Common myeloid progenitor, CD34-positive (primary cell): ENCODE results near the gene CYTL1.

Experiments used
- CTCF ChIA-PET: fragments of 350-600 bp; sonication (Branson Sonifier 250); formaldehyde crosslinking; loops from one replicate; lab custom pipeline; 2021; ENCODE audit warnings: antibody characterized with exemption; lab: Charles Lee
- POLR2A ChIA-PET: fragments of 350-600 bp; sonication (Branson Sonifier 250); formaldehyde crosslinking; loops from one replicate; lab custom pipeline; 2021; ENCODE audit warnings: antibody characterized with exemption; lab: Charles Lee
- DNase-seq, 3 donors: peaks; one replicate each; pipeline versions ENCODE4 v3.0.0 to v3.0.0-alpha.2; 2013
- H3K27ac ChIP-seq, 2 experiments: 1 replicate in 1 of 2; 2 replicates in 1 of 2; pipeline ENCODE4 v1.7.0; 2013; ENCODE audit warnings: inconsistent platforms in 2 of 2, low read length in 2 of 2, mild to moderate bottlenecking in 2 of 2, low read depth in 1 of 2, moderate library complexity in 1 of 2; ENCODE audit not compliant: severe bottlenecking in 2 of 2, insufficient read depth in 1 of 2, poor library complexity in 1 of 2
- H3K27me3 ChIP-seq, 5 experiments: replicated peaks in 2 of 5; 1 replicate in 3 of 5; 2 replicates in 2 of 5; pipeline versions ENCODE4 v1.6.1 to v1.7.0; 2013; ENCODE audit warnings: low read length in 4 of 5, mild to moderate bottlenecking in 2 of 5, moderate library complexity in 2 of 5, inconsistent platforms in 1 of 5; ENCODE audit not compliant: insufficient read depth in 5 of 5, control insufficient read depth in 4 of 5
- H3K36me3 ChIP-seq, 4 experiments: 1 replicate in 2 of 4; 2 replicates in 2 of 4; pipeline versions ENCODE4 v1.6.1 to v1.7.0; 2013; ENCODE audit warnings: low read length in 3 of 4, control low read depth in 1 of 4, mild to moderate bottlenecking in 1 of 4; ENCODE audit not compliant: control insufficient read depth in 4 of 4, insufficient read depth in 4 of 4
- H3K4me1 ChIP-seq, 4 experiments: 1 replicate in 3 of 4; 2 replicates in 1 of 4; pipeline versions ENCODE4 v1.6.1 to v1.7.1; 2013; ENCODE audit warnings: low read length in 3 of 4, mild to moderate bottlenecking in 3 of 4, control low read depth in 1 of 4, inconsistent platforms in 1 of 4, moderate library complexity in 1 of 4; ENCODE audit not compliant: control insufficient read depth in 4 of 4, insufficient read depth in 4 of 4; ENCODE audit errors: control extremely low read depth in 1 of 4
- H3K4me3 ChIP-seq, 7 experiments: 1 replicate in 4 of 7; 2 replicates in 3 of 7; pipeline versions ENCODE4 v1.5.1 to v1.7.0; 2013; ENCODE audit warnings: mild to moderate bottlenecking in 7 of 7, low read length in 6 of 7, moderate library complexity in 6 of 7, inconsistent platforms in 2 of 7, low read depth in 2 of 7, control low read depth in 1 of 7; ENCODE audit not compliant: insufficient read depth in 4 of 7, control insufficient read depth in 1 of 7; ENCODE audit errors: extremely low read depth in 1 of 7
- H3K9me3 ChIP-seq, 5 experiments: 1 replicate in 4 of 5; 2 replicates in 1 of 5; pipeline versions ENCODE4 v1.6.1 to v1.7.1; 2013; ENCODE audit warnings: low read length in 4 of 5, mild to moderate bottlenecking in 2 of 5, inconsistent platforms in 1 of 5, low read depth in 1 of 5, moderate library complexity in 1 of 5; ENCODE audit not compliant: control insufficient read depth in 4 of 5, insufficient read depth in 2 of 5; ENCODE audit errors: control extremely low read depth in 1 of 5
- WGBS: methylation state at CpG from one replicate; pipeline ENCODE4 v1.1.5; 2013; ENCODE audit not compliant: insufficient coverage; 5-methylcytosine and 5-hydroxymethylcytosine counted together

CYTL1 gene

GRCh38 chr4:5052726-5053425, 33.6 kb upstream of the CYTL1 start:
- ChIA-PET CTCF (interaction anchor here (0.5 to 2.4 kb wide), 8 partner anchors 9 to 737 kb away, joined by 3 to 12 read pairs (median 4); no protein-coding TSS in a partner anchor), POLR2A (interaction anchor here (0.7 to 0.8 kb wide), 2 partner anchors 10 to 32 kb away, joined by 3 read pairs; no protein-coding TSS in a partner anchor)
- Histone ChIP-seq H3K4me1 (peaks cover 0 to 28% (median 24%) of the 10 kb centered on the region in 4 experiments), H3K27me3 (no peaks in the 10 kb centered on the region), H3K9me3 (no peaks in the 10 kb centered on the region), H3K36me3 (peaks cover 0 to 2% (median 0%) of the 10 kb centered on the region in 4 experiments), H3K27ac (no peak overlapping the region), H3K4me3 (peak overlapping the region in 3 of 7 experiments; percentile 71 to 84 (median 78))
- DNase-seq = peak in 2 of 3 donors; percentile 33 to 49
- 70% methylated on average over 6 of the region's 6 CpGs for WGBS

- Histone ChIP-seq H3K4me3 (peak overlapping the region; percentile 67 to 84 (median 76)), H3K36me3 (peaks cover 0 to 2% (median 0%) of the 10 kb centered on the region in 4 experiments), H3K4me1 (peaks cover 0 to 30% (median 27%) of the 10 kb centered on the region in 4 experiments), H3K27ac (no peak overlapping the region), H3K9me3 (no peaks in the 10 kb centered on the region), H3K27me3 (no peaks in the 10 kb centered on the region)
- 4% methylated on average over 12 of the region's 18 CpGs for WGBS
- DNase-seq = peak in 2 of 3 donors; percentile 52 to 63
- ChIA-PET CTCF (interaction anchor here (0.9 to 2.4 kb wide), 8 partner anchors 8 to 407 kb away, joined by 3 to 12 read pairs (median 4); no protein-coding TSS in a partner anchor), POLR2A (interaction anchor here (0.7 to 0.8 kb wide), 2 partner anchors 11 to 32 kb away, joined by 3 read pairs; no protein-coding TSS in a partner anchor)
Observed at GRCh38 chr4:5052204-5052702, 33.0 kb upstream of the CYTL1 start.

GRCh38 chr4:5051278-5052203, 32.3 kb upstream of the CYTL1 start, which contains the start of gene STK32B:
Gene STK32B, plus strand, starts transcription at chr4:5051480.
- WGBS = 0% methylated on average over 84 of the region's 103 CpGs
- H3K4me1 ChIP-seq = peaks cover 0 to 30% (median 27%) of the 10 kb centered on the region in 4 experiments
- H3K9me3 ChIP-seq = no peaks in the 10 kb centered on the region
- ChIA-PET POLR2A (no interaction called here), CTCF (interaction anchor here (1.2 to 3.2 kb wide), 10 partner anchors 8 to 408 kb away, joined by 3 to 19 read pairs (median 6); no protein-coding TSS in a partner anchor)
- no peaks in the 10 kb centered on the region for H3K27me3 ChIP-seq
- H3K27ac ChIP-seq = no peak within 1 kb of the TSS
- H3K36me3 ChIP-seq = peaks cover 0 to 2% (median 0%) of the 10 kb centered on the region in 4 experiments
- peak within 1 kb of the TSS; percentile 67 to 84 (median 76) for H3K4me3 ChIP-seq
- DNase-seq = peak in 2 of 3 donors; percentile 64 to 76

GRCh38 chr4:5050520-5051277, 31.4 kb upstream of the CYTL1 start:
- H3K27ac ChIP-seq = no peak overlapping the region
- peak; percentile 82 to 83 (median 83) for DNase-seq
- H3K36me3 ChIP-seq = no peaks in the 10 kb centered on the region
- WGBS = 0% methylated on average over 26 of the region's 36 CpGs
- POLR2A ChIA-PET = no interaction called here
- H3K4me3 ChIP-seq = peak overlapping the region; percentile 67 to 84 (median 76)
- peaks cover 0 to 32% (median 27%) of the 10 kb centered on the region in 4 experiments for H3K4me1 ChIP-seq
- CTCF ChIA-PET = interaction anchor here (0.6 to 3.2 kb wide), 12 partner anchors 12 to 762 kb away, joined by 3 to 19 read pairs (median 6); no protein-coding TSS in a partner anchor
- H3K27me3 ChIP-seq = no peaks in the 10 kb centered on the region
- H3K9me3 ChIP-seq = peaks cover 0 to 2% (median 0%) of the 10 kb centered on the region in 5 experiments

GRCh38 chr4:5048721-5049120, 29.5 kb upstream of the CYTL1 start:
- Histone ChIP-seq H3K27ac (no peak overlapping the region), H3K4me1 (peaks cover 5 to 51% (median 47%) of the 10 kb centered on the region in 4 experiments), H3K4me3 (no peak overlapping the region), H3K27me3 (no peaks in the 10 kb centered on the region), H3K36me3 (no peaks in the 10 kb centered on the region), H3K9me3 (peaks cover 0 to 2% (median 0%) of the 10 kb centered on the region in 5 experiments)
- ChIA-PET CTCF (interaction anchor here (0.9 to 3.2 kb wide), 6 partner anchors 11 to 93 kb away, joined by 3 to 19 read pairs (median 6); no protein-coding TSS in a partner anchor), POLR2A (no interaction called here)
- 98% methylated on average over 4 of the region's 4 CpGs for WGBS
- DNase-seq = no peak

- DNase-seq = peak; percentile 56 to 94 (median 92)
- peak overlapping the region in 3 of 7 experiments; percentile 47 to 54 (median 51) for H3K4me3 ChIP-seq
- POLR2A ChIA-PET = interaction anchor here (0.7 to 1.2 kb wide), 2 partner anchors 12 to 42 kb away, joined by 3 to 4 read pairs; no protein-coding TSS in a partner anchor
- 0% methylated on average over 1 of the region's 3 CpGs for WGBS
- H3K36me3 ChIP-seq = peaks cover 0 to 4% (median 0%) of the 10 kb centered on the region in 4 experiments
- H3K9me3 ChIP-seq = peaks cover 0 to 2% (median 0%) of the 10 kb centered on the region in 5 experiments
- H3K27me3 ChIP-seq = no peaks in the 10 kb centered on the region
- CTCF ChIA-PET = no interaction called here
- peak overlapping the region in 1 of 2 experiments; percentile 60 for H3K27ac ChIP-seq
- peaks cover 13 to 42% (median 29%) of the 10 kb centered on the region in 4 experiments for H3K4me1 ChIP-seq
Observed at GRCh38 chr4:5045097-5045496, 25.8 kb upstream of the CYTL1 start.
